Astrocyte (in vitro differentiated cells and primary cell): ENCODE data around the gene GKN1.

Experiments used
- EZH2 ChIP-seq: IDR thresholded peaks from 2 replicates; pipeline ENCODE4 v1.6.1; 2012; ENCODE audit warnings: mild to moderate bottlenecking, low read length, inconsistent platforms; ENCODE audit not compliant: insufficient read depth
- TF ChIP-seq, protein P1 (sequence below): IDR thresholded peaks from 2 replicates; pipeline ENCODE4 v1.5.1; 2011; ENCODE audit warnings: low read depth, mild to moderate bottlenecking, inconsistent platforms, low read length, moderate library complexity; ENCODE audit not compliant: insufficient read depth

DNA sequence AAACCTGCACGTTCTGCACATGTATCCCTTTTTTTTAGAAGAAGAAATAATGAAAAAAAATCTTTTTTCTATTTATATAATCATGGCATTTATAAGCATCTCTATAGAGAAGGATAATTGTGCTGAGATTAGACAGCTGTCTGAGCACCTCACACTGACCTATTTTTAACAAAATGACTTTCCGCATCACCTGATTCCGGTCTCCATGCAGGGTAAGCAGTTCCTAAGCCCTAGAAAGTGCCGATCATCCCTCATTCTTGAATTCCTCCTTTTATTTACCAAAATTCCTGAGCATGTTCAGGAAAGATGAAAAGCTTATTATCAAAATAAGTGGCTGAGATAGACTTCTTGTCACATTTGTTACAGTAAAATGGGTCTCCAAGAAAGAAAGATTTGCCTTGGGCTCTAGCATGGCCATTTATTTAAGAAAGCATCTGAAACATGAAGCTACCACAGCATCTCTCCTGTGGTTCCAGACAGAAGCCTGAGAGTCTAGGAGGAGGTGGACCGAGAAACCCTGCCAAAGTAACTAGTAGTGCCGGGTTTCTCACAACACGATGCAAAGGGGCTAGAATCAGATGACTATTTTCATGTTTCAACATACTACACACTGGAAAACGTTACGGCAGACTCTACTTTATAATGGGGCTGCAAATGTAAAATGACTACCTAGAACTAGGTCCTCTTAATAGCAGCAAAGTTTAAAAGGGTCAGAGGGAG is 670 bp downstream of the GKN1 start:
- TF ChIP-seq, protein P1, sequence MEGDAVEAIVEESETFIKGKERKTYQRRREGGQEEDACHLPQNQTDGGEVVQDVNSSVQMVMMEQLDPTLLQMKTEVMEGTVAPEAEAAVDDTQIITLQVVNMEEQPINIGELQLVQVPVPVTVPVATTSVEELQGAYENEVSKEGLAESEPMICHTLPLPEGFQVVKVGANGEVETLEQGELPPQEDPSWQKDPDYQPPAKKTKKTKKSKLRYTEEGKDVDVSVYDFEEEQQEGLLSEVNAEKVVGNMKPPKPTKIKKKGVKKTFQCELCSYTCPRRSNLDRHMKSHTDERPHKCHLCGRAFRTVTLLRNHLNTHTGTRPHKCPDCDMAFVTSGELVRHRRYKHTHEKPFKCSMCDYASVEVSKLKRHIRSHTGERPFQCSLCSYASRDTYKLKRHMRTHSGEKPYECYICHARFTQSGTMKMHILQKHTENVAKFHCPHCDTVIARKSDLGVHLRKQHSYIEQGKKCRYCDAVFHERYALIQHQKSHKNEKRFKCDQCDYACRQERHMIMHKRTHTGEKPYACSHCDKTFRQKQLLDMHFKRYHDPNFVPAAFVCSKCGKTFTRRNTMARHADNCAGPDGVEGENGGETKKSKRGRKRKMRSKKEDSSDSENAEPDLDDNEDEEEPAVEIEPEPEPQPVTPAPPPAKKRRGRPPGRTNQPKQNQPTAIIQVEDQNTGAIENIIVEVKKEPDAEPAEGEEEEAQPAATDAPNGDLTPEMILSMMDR, result no peak
- TF ChIP-seq EZH2, result no peak
